GM21423 (cell line): ENCODE data around the gene KRT9.
"Not testable (repeated sequence)": the region's sequence is repeated elsewhere in the genome, so short reads cannot be mapped to it uniquely, and the experiment has no call there.

Experiments
- ATAC-seq: cut with Tn5 transposase; IDR thresholded peaks from one replicate; pipeline ENCODE4 v1.9.1; 2021; ENCODE audit warnings: mild to moderate bottlenecking, moderate library complexity; ENCODE audit not compliant: unreplicated experiment

The KRT9 gene

DNA sequence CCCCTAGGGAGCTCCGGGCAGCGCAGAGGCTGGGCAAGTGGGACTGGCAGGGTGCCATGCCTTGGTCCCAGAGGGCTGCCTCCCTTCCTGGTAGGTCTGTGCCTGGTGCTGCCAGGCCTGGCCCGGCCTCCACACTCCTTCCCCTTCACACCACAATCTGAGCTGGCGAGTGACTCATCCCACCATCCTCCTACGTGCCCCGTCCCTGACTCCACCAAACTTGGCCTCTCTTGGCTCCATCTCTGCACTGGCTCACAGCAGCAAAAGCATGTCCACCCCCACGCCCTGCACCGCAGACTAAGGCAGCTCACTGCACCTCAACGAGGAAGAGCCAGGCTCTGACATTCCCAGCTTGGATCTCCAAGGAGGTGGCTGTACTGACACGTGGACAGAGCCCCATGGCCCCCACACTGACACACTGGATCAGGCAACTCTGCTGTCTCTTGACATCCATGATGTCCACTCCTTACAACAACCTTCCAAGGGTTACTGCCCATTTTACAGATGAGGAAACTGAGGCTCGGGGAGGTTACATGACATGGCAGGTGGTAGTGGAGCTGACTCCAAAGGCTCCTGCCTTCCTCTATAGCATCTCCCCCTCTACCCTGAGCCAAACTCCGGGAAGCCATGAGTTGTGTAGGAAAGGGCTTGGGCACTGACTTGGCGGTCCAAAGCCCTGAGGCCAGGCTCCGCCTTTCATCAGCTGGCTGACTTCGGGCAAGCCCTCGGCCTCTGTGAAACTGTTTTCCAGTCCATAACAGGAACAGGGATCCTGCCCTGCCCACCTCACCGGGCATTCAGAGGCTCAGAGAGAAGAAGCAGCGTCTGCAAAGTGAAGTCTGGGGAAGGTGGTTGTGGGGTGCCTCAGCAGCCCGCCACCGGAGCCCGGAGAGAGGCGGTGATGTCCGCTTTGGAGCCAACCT lies 23.7 kb downstream of the KRT9 start:
- no peak for ATAC-seq

GRCh38 chr17:41547378-41547841 lies 24.4 kb downstream of the KRT9 start:
- no peak for ATAC-seq

- no peak for ATAC-seq
Measured at GRCh38 chr17:41546819-41547218, 25.0 kb downstream of the KRT9 start.

GRCh38 chr17:41545829-41546410 lies 25.9 kb downstream of the KRT9 start:
- no peak for ATAC-seq

- no peak for ATAC-seq
Measured at GRCh38 chr17:41544935-41545334, 26.9 kb downstream of the KRT9 start.

GRCh38 chr17:41544491-41544892 lies 27.4 kb downstream of the KRT9 start:
- no peak for ATAC-seq

- not testable (repeated sequence) for ATAC-seq
Measured at GRCh38 chr17:41542786-41543185, 29.1 kb downstream of the KRT9 start.

DNA sequence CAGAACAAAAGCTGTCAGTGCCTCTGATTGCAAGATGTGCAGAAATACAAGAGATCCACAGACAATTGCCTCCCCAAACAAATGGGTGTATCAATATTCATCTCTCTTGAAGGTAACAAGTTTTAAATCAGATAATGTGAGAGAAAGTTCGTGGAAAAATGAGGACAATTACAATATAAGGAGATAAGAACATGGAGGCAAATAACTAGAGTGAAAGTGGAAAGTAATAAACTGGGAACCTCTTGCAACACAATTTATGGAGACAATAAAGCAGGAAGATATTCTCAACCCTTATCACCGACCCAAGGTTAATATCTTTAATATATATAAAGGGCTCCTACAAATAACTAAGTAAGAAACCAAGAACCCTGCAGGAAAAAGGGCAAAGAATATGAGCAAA lies 29.5 kb downstream of the KRT9 start:
- ATAC-seq = no peak

- no peak for ATAC-seq
Measured at GRCh38 chr17:41540921-41541625, 30.8 kb downstream of the KRT9 start.

DNA sequence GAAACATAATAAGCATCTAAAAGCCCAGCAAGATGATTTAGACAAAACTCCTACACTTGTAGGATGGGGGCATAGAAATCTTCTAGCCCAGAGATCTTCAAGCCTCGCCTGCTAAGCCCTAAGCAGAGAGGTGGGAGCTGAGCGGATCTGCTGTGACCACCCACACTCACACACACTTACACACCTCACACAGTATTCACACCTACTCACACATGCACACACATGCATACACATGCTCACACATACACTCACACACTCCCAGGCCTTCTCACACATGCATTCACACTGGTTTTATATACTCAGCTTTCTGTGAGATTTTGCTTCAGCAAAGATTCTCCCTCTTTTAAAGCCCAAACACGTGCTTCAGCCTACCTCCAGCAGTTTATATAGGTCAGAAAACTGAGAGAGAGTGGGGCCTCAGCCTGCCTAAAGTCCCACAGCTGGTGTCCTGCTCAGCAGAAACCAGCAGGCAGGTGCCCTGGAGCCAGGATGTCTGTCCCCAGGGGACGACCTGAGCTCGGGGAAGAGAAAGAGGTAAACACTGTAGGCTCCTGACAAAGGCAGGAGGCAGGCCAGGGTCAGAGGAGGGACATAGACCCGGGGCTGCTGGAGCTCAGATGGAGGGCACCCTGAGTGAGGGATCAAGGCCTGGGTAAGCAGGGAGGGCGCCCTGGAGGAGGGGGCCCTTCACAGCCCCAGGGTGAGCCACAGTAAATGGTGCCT lies 31.7 kb downstream of the KRT9 start:
- ATAC-seq = no peak

- ATAC-seq = no peak
Measured at GRCh38 chr17:41539071-41539492, 32.8 kb downstream of the KRT9 start.

GRCh38 chr17:41538565-41538991 lies 33.3 kb downstream of the KRT9 start:
- no peak for ATAC-seq

- ATAC-seq = no peak
Measured at GRCh38 chr17:41537990-41538389, 33.9 kb downstream of the KRT9 start.

DNA sequence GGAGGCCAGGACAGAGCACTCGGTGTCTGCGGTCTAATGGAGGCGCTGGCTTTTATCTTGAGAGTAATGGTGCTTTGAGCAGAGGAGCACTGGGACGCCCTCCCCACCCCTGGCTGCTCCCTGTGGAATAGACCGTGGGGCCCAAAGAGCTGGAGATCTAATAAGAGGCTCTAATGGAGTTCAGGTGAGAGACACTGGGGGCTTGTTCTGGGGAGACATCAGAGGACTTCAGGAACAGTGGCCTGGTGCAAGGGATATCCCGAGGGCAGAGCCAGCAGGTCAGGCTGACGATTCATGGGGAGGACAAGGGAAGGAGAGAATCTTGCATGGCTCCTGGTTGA lies 34.3 kb downstream of the KRT9 start:
- ATAC-seq = no peak

DNA sequence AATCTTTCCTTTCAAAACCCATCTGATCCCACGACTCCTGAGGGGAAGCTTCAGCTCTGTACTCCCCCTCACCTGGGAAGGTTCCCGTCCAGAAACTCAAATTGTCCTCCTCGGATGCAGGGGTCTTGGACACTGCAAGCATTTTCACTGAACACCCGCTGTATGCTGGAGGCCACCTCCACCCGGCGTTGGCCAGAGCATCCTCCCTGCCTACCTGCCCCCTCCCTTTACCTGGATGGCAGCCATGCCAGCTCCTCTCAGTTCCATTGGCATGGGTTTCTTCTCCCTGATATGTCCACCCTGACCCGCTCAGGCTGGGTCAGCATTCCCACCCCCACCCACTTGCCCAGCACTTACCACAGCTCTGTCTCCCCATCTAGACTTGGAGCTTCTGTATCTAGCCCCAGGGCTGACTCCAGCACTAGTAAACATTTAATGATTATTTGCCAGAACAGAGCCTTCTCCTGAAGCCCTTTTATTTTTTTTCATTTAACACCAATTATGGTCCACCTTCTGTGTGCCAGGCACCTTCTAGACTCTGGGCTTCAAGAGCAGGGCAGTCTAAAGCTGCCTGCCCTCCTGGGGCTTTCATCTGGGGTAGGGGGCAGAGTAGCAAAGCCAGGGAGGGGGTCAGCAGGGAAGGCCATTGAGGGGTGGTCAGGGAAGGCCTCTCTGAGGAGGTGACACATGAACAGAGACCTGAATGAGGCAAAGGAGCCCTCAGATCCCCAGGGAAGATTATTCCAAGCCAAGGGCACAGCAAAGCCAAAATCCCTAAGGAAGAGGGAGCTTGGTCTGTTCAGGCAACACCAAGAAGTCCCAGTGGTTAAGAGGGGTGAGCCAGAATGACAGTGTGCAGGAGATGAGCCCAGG lies 34.9 kb downstream of the KRT9 start:
- no peak for ATAC-seq

GRCh38 chr17:41535764-41536481 lies 35.9 kb downstream of the KRT9 start:
- ATAC-seq = no peak

DNA sequence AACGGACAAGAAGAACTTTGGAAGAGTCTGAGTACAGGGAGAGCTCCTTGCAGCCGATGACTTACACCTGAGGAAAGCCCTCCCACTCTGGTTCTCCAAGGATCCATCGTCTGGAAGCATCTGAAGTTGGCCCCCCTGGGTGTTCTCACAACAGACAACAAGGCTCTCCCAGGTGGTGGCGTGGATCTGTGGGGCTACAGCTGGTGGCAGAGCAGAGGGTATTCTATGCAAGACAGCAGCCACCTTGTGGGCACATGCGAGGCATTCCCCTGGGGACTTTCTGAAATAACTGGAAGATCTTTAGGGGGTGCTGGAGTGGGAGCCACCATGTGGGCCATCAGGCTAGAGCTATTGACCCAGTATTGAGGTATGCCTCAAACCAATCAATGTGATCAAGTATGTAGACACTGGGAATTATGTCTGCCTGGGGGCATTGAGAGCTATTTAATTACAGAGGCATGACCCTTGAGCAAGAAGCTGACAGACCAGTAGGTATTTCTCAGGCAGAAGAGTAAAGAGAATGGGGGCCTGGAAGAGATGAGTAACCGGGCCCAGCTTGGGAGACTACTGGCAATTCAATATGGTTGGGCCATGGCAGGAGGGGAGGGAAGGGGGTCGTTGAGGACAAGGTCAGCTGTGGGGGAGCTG lies 36.8 kb downstream of the KRT9 start:
- ATAC-seq = no peak

DNA sequence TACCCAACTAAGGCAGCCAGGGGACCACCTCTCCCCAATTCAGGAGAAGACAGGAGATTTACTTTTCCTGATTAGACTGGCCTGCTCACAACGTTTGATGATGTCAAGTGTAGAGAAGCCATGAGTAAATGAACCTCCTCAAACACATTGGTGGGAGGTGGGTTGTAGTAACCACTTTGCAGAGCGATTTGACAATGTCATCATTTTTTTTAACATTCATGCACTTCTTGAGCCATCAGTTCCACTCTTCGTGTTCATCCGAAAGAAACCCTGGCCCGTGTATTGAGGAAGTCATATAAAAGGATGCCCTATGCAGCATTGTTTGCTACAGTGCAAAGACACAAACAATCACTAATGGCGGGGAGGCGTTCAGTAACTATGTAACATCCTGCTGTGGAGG lies 38.2 kb downstream of the KRT9 start:
- ATAC-seq = no peak
